ENCODE measurements around the gene LYRM4.

GRCh38 chr6:5085648-5086293 is 175.0 kb downstream of the LYRM4 start:
- no peak for TF ChIP-seq CTCF (IDR thresholded peaks at IDR 0.05)
- TF ChIP-seq POLR2A (IDR thresholded peaks at IDR 0.05; ENCODE audit: low read depth): no peak
- no peak for TF ChIP-seq POLR2AphosphoS5 (IDR thresholded peaks at IDR 0.05)
- TF ChIP-seq EP300 (IDR thresholded peaks at IDR 0.05): no peak

Data from esophagus muscularis mucosa (tissue), 4 donors.